DMS114 treated with DMSO at 0.1 percent for 48 hours (cell line): ENCODE data around the gene PLEKHO2.

Source experiments
- DNase-seq: peaks from one replicate; lab custom pipeline; 2025; ENCODE audit not compliant: unreplicated experiment; lab: John Stamatoyannopoulos, UW

PLEKHO2 gene

DNA sequence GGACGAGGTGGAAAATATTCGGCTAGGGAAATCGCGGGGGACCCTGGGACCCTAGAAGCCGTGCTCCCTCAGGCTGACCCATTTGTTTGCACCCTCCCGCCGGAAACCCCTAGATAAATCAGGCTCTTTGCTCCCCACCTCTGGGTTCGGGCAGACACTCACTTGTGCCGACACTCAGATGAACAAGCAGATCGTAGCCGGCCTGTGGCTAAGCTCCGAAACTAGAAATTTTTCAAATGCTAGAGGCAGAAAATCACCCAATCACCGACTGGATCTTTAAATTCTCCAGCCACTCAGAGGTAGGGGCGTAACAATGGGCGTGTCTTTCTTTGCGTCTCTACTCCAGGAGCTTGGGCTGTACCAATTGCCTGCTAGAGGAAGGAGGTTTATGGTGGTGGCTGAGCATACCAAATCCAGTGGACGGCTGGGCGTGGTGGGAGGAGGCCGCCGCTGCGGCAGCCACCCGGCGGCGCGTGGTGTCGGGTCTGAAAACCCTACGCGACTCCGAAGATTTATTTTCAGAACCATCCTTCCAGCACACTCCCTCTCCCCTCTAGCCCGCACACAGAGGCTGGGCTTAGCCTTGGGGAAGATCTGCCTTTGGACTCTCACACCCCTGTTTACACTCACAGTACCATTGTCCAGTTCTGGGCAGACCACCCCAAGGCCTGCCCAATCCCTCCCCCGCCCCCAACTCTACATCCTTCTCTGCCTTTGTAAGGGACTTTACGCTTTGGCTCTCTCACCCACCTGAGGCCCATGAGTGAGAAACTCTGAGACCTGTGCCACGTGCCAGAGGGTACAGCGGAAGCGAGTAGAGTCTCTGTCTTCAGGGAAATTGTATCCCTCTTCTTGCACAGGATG, 16.1 kb upstream of the PLEKHO2 start, which contains the start of gene PIF1:
TSS of gene PIF1 (minus strand) at position 217 of the 864 bp plus-strand sequence. CDS start 1,312 bp downstream, outside the sequence.
- peak; percentile 100 for DNase-seq

- DNase-seq, result no peak
Measured at GRCh38 chr15:64828985-64829384, 12.7 kb upstream of the PLEKHO2 start.

- no peak for DNase-seq
Measured at GRCh38 chr15:64833690-64834089, 8.0 kb upstream of the PLEKHO2 start.

- no peak for DNase-seq
Measured at GRCh38 chr15:64836023-64836536, 5.6 kb upstream of the PLEKHO2 start.

DNA sequence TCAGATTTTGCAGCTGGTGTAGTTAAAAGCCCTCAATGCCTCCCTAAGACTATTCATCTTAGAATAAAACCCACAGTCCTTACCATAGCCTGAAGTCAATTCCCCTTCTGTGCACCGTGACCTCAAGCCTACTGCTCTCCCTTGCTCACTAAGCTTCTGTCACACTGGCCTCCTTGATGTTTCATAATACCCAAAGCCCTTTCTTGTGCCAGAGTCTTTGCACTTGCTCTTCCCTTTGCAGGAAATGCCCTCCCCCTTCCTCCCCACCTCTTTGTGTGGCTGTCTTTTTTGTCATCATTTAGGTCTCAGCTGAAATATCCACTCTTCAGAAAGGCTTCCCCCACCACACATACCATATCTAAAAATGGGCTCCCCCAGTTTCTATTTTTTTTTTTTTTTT, 4.2 kb upstream of the PLEKHO2 start:
- DNase-seq, result no peak

DNA sequence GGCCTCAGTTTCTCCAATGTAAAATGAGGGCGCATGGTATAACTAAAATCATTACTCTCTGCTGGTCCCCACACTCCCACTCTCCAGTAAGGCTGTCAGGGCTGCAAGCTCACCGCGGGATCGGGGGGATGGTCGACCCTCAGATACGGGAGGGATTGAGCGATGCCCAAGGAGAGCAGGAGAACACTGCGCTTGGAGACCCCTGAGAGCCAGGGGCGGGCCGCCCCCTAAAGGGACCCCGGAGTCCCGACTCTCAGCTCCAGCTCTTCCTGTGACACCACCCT, 713 bp upstream of the PLEKHO2 start:
- DNase-seq, result no peak

DNA sequence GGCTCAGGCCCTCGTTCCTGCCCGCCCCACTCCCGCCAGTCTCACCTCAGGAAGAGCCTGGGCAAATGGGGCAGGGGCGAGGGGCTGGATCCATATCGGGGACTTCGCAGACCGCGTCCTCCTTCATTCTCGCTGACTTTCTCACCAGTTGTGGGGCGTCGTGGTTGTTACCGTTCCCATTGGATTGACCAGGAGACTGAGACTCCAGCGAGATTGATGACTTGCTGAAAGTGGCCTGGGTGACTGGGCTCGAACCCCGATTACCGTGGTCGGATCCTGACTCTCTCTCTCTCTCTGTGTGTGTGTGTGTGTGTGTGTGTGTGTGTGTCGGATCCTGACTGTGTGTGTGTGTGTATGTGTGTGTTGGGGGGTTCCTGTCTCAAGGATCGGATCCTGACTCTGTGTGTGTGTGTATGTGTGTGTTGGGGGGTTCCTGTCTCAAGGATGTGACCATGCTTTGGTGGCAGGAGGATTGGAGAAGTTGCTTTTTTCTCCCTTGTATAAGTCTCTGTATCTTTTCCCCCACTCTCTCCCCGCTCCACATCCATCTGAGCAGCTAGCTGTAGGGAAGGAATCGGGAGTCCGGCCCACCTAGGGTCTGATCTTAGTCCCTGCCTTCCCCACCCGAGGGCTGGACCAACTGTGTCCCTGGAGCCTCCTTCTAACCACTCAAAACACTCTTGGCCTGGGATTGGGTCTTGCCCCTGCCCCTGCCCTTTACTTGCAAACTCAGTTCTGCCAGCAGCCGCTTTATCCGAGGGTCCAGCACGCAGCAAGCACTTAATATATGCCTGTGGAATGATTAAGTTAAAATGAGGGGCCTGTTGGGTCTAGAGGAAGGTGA, 603 bp downstream of the PLEKHO2 start:
- DNase-seq, result no peak

DNA sequence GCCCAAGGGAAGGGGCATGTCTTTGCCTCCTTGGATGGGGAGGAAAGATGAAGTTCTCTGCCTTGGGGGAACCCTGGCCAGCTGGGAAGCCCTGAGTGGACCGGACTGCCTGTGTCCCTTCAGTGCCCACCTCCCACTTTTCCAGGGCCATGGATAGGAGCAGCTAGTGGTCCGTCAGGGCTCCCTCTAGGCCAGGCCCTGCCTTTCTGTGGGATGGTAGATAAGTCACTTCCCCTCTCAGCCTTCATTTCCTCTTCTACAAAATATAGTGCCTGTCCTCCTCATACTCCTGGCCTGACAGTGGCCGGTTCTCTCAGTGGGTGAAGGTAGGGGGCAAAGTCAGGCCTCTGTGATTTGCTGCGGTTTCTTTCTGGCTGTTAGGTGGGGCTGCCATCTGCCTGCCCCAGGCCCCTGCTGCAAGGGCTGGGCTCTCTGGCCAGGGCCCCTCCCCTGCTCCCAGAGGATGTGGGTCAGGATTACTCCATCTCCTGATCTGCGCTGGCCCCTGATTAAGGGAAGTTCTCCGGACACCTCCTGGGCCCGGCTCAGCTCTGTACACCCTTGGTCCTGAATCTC, 1.4 kb downstream of the PLEKHO2 start:
- DNase-seq, result no peak

GRCh38 chr15:64843991-64844390, 2.3 kb downstream of the PLEKHO2 start:
- DNase-seq, result no peak

- no peak for DNase-seq
Measured at GRCh38 chr15:64844576-64845145, 2.9 kb downstream of the PLEKHO2 start.

DNA sequence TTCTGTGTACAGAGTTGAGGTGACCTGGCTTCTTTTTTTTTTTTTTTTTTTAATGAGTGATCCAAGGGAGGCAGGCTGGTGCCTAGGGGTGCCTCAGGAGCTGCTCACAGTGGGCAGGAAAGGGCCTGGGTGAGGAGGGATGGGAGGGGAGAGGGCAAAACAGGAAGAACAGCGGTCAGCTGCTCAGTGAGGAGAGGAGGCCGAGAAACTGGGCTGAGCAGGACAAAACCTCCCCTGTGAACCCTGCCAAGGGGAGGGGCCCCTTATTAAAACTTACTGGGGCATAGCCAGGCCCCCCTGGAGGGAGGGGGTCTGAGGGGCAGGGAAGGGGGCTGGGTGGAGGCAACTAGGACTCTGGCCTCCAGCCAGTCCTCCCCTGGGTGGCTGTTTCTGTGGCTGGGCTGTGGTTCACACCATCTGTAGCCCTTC, 3.5 kb downstream of the PLEKHO2 start:
- no peak for DNase-seq

GRCh38 chr15:64845831-64846595, 4.3 kb downstream of the PLEKHO2 start:
- no peak for DNase-seq

- no peak for DNase-seq
Measured at GRCh38 chr15:64847016-64847415, 5.3 kb downstream of the PLEKHO2 start.

DNA sequence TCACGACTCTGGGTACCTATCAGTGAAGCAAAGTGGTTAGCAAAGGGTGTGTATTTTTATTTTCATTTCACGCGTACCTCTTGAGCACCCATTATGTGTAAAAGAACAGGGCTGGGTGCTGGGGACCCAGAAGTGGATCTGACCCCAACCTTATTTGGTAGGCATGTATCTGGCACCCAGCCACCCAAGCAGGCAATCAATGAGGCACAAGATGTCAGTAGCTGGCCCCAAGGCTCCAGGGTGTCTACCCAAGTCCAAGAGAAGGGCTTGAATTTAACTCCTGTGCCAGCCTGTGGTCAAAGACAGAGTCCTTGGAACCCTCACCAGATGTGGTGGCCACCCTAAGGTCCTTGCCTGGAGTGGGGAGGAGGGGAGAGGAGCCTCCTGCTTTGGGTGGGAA, 5.7 kb downstream of the PLEKHO2 start:
- no peak for DNase-seq

DNA sequence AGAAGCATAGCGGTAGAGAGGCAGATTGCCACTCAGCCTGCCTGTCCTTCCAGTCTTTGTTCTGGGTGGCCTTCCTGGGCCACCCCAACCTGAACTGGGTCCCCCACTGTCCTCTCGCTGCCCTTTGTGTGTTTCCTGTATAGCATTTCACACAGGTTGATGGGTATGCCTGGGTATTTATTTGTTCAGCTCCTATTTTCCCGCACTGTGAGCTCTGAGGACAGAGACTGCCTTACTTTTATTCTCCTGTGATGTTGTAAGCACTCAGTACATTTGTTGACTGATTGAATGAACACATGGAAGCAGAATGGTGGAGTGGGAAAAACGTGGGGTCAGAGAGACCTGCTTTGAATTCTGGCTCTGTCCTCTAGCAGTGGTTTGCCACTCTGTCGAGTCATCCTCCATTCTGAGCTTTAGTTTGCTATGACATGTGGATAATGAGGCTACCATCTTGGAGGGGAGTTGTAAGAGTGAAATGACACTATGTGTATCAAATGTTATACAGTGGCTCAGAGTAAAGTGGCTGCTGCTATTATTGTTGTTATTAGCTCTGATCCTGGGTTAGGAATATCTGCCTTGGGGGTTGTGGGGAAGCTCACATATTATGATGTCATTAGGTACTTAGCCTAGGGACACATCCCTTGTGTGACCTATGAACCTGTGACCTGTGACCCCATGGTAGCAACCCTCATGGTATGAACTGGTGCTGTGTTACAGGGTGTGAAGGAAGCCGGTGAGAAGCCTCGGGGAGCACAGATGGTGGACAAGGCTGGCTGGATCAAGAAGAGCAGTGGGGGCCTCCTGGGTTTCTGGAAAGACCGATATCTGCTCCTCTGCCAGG, 6.4 kb downstream of the PLEKHO2 start:
- no peak for DNase-seq

DNA sequence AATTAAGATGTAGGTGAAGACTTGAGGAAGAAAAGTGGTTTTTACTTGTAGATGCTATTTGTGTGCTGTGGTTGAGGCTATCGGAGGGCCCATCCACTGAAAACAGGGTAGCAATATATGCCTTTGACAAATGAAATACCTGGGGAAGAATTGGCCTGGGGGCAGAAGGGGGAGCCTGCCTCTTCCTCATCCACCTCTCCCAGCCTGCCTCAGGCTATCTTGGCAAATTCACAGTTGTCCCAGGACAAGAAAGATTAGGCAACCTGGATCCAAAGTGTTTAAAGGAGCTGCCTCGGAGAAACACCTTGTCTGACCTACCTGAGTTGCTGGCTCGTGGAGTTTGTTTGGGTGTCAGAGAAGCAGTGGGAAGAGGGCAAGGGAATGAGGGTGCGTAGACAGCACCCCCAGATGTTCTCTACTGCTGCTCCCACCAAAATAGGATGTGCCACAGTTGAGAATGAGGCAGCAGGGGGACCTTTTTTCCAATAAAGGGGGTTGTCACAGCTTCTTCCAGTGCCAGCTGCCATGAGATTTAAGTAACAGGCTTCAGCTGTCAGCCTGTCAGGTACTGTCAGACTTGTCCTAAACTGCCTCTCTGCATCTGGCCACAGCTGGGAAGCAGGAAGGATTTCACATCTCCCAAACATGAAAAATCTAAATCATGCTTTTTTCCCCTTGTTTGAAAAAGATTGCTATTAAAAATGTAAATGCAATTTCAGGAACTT, 9.2 kb downstream of the PLEKHO2 start:
- DNase-seq, result no peak

GRCh38 chr15:64851503-64851840, 9.8 kb downstream of the PLEKHO2 start:
- DNase-seq, result no peak

GRCh38 chr15:64854041-64854440, 12.3 kb downstream of the PLEKHO2 start:
- DNase-seq, result no peak

- DNase-seq, result no peak
Measured at GRCh38 chr15:64854526-64854925, 12.8 kb downstream of the PLEKHO2 start.
